Smooth muscle cell of trachea (primary cell): ENCODE results near the gene TIMM50. TPM values are rescaled to one million over a fixed set of nuclear protein-coding genes. Genes with fewer than 3 reads are reported as not detected.

ENCODE experiments used
- total RNA-seq: library from RNA; depleted of rRNA; stranded (reverse); fragments of >200 nt; gene quantifications from 2 replicates; pipeline ENCODE4 v1.2.1, GENCODE V29; 2014

TIMM50 gene
- total RNA-seq, result 70.5 and 72.4 TPM in 2 replicates

DNA sequence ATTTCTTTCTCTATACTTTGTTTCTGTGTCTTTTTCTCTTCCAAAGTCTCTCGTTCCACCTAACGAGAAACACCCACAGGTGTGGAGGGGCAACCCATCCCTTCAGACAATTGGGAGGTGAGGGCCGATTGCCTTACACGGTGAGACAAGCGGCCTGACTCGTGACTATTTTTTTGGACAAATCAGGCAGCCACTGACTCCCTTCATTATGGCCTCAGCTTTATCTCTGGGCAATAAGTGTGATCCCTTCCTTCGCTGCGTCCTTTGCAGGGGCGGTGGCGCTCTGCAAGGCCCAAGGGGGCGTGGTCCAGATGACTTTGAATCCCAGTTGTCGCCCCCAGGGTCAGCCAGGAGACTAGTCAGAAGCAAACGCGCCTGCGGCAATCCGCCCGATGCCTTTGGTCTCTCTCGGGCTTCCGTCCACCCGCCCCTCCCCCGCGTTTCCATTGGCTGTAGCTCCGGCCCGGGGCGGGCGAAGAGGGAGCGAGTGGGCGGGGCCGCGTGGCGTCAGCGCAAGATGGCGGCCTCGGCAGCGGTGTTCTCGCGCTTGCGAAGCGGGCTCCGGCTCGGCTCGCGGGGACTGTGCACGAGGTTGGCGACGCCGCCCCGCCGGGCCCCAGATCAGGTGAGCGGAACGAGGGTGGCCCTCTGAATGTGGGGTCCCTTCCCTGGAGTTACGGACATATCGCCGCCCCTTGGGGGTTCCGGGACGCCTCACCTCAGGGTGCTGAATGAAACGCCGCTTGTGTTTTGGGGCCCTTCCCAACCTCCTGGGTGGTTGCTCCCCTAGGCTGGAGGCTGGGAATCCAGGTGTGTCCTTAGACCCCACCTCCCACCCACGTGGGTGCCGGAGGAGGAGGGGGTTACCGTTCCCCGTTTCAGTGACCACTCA is at the start of gene TIMM50:
TIMM50 (plus strand) TSS at position 502 of the 892 bp plus-strand sequence; CDS start at position 518, 16 bp downstream.

GRCh38 chr19:39435499-39436349 is 44.9 kb upstream of the TIMM50 start, which contains the start of gene RPS16:
Gene RPS16, minus strand, starts transcription at chr19:39435949. Its CDS starts 54 bp downstream, at chr19:39435895.

GRCh38 chr19:39445196-39446111 is 35.2 kb upstream of the TIMM50 start, which contains the start of gene SUPT5H:
Gene SUPT5H, plus strand, starts transcription at chr19:39445582. Its CDS starts 309 bp downstream, at chr19:39445891.

DNA sequence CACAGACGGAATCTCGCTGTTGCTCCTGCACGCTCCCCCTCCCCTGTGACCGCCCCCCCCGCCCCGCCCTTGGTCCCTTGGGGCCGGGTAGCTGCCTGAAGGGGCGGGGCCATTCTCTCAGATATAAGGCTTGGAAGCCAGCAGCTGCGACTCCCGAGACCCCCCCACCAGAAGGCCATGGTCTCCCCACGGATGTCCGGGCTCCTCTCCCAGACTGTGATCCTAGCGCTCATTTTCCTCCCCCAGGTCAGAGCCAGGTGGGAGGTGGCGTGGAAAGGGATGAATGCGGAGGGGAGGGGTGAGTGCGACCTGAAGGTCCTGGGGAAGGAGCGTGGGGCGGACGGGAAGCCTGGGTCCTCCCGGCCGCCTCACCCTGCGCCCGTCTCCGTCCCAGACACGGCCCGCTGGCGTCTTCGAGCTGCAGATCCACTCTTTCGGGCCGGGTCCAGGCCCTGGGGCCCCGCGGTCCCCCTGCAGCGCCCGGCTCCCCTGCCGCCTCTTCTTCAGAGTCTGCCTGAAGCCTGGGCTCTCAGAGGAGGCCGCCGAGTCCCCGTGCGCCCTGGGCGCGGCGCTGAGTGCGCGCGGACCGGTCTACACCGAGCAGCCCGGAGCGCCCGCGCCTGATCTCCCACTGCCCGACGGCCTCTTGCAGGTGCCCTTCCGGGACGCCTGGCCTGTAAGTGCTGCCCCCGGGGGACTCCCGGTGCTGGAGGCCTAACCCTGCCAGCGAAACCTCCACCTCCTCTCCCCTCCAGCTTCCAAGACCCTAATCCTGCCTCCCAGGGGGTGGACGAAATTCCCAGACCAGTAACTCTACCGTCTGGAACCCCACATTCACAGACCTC is 18.4 kb downstream of the TIMM50 start, which contains the start of gene DLL3:
DLL3 (plus strand) TSS at position 150 of the 845 bp plus-strand sequence; CDS start at position 178, 28 bp downstream.

GRCh38 chr19:39514840-39515550 is 34.4 kb downstream of the TIMM50 start, which contains the start of gene SELENOV:
Gene SELENOV, plus strand, starts transcription at chr19:39515139. Its CDS starts 74 bp downstream, at chr19:39515213.

GRCh38 chr19:39532233-39533002 is 51.8 kb downstream of the TIMM50 start, which contains the start of gene EID2B:
Gene EID2B, minus strand, starts transcription at chr19:39532852. Its CDS starts 50 bp downstream, at chr19:39532802.

GRCh38 chr19:39539518-39540332 is 59.1 kb downstream of the TIMM50 start, which contains the start of gene EID2:
Gene EID2, minus strand, starts transcription at chr19:39540161. Its CDS starts 82 bp downstream, at chr19:39540079.

Other genes starting within 250 kb of the TIMM50 start
- gene IFNL3, start 235.8 kb upstream of the TIMM50 start, total RNA-seq, result not detected in 2 replicates
- not detected in 2 replicates for gene IFNL4, start 232.0 kb upstream of the TIMM50 start, total RNA-seq
- not detected in 2 replicates for gene IFNL2, start 212.4 kb upstream of the TIMM50 start, total RNA-seq
- not detected in 2 replicates for gene IFNL1, start 184.4 kb upstream of the TIMM50 start, total RNA-seq
- gene LRFN1, start 160.0 kb upstream of the TIMM50 start, total RNA-seq, result 0.15 and 0.50 TPM in 2 replicates
- gene GMFG, start 144.8 kb upstream of the TIMM50 start, total RNA-seq, result not detected in 2 replicates
- gene SAMD4B, start 138.4 kb upstream of the TIMM50 start, total RNA-seq, result 68.4 and 109 TPM in 2 replicates
- 36.2 and 42.3 TPM in 2 replicates for gene PAF1, start 89.7 kb upstream of the TIMM50 start, total RNA-seq
- 17.9 and 34.4 TPM in 2 replicates for gene MED29, start 89.5 kb upstream of the TIMM50 start, total RNA-seq
- 7.3 and 8.8 TPM in 2 replicates for gene ZFP36, start 74.0 kb upstream of the TIMM50 start, total RNA-seq
- 13.1 and 25.5 TPM in 2 replicates for gene PLEKHG2, start 68.2 kb upstream of the TIMM50 start, total RNA-seq
- 127 and 236 TPM in 2 replicates for gene RPS16, start 44.9 kb upstream of the TIMM50 start, total RNA-seq
- 54.5 and 81.5 TPM in 2 replicates for gene SUPT5H, start 35.3 kb upstream of the TIMM50 start, total RNA-seq
- gene DLL3, start 18.1 kb downstream of the TIMM50 start, total RNA-seq, result under 0.01 and 0.33 TPM in 2 replicates
- 0.33 TPM in 1 of 2 replicates, not detected in the other for gene SELENOV, start 34.3 kb downstream of the TIMM50 start, total RNA-seq
- gene EID2B, start 52.0 kb downstream of the TIMM50 start, total RNA-seq, result 2.6 and 3.3 TPM in 2 replicates
- gene EID2, start 59.3 kb downstream of the TIMM50 start, total RNA-seq, result 10.8 and 15.2 TPM in 2 replicates
- gene LGALS13, start 121.7 kb downstream of the TIMM50 start, total RNA-seq, result not detected in 2 replicates
- not detected in 2 replicates for gene LGALS16, start 175.1 kb downstream of the TIMM50 start, total RNA-seq
- not detected in 2 replicates for gene LGALS14, start 223.6 kb downstream of the TIMM50 start, total RNA-seq